PFSK-1 (cell line): ENCODE results near the gene CYP26C1.

ENCODE experiments used
- POLR2AphosphoS5 ChIP-seq: IDR thresholded peaks from 2 replicates; pipeline ENCODE4 v1.6.1; 2012; ENCODE audit warnings: low read depth, mild to moderate bottlenecking, control low read depth, low read length, moderate library complexity
- REST ChIP-seq, 2 experiments: IDR thresholded peaks; 2 replicates each; pipeline versions ENCODE4 v1.6.1 to v1.8.0; 2011 to 2012; ENCODE audit warnings: low read depth in 2 of 2, low read length in 2 of 2, control low read depth in 1 of 2, inconsistent platforms in 1 of 2, mild to moderate bottlenecking in 1 of 2, moderate library complexity in 1 of 2; ENCODE audit not compliant: insufficient read depth in 1 of 2
- TAF1 ChIP-seq: IDR thresholded peaks from 2 replicates; pipeline ENCODE4 v1.6.1; 2012; ENCODE audit warnings: low read length, control low read depth, borderline replicate concordance; ENCODE audit not compliant: insufficient read depth

- TF ChIP-seq REST (IDR thresholded peaks at IDR 0.05; ENCODE audit: insufficient read depth in 1 of 2, low read depth in 2 of 2, low read length in 2 of 2) (no peak), POLR2AphosphoS5 (no peak), TAF1 (no peak)
These were observed 20.9 kb upstream of the CYP26C1 start for GRCh38 chr10:93039721-93040120.
